ENCODE results near the gene DNAJB9. TPM values are rescaled to one million over a fixed set of nuclear protein-coding genes. Genes with fewer than 3 reads are reported as not detected.

DNAJB9 gene
- total RNA-seq, 1 donor from 2014 or later, result 29.0 TPM

DNA sequence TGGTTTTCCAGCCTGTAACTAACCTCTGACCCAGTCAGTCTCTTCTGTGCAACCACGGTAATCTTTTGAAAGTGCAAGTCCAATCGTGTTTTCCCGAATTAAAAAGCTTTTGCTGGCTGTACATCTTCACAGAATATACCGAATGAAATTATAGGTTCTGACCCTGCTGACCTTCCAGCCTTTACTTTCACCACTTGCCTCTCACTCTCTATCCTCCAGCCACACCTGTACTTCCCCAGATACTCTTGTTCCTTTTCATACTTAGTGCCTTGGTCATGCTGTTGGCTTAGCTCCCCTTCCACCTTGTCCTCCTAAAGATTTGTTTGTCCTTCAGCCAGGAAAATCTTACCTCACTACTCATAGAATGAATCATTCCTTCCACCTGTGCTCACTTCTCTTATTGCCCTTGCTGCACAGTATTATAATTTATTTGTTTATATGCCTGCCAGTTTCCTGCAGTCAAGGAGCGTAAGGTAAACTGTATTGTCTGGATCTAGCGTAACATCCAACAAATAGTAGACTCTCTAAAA lies 41.4 kb upstream of the DNAJB9 start:
- H3K27ac Mint-ChIP-seq (ENCODE audit: unreplicated experiment), result no peak overlapping the region
- no peaks in the 10 kb centered on the region for H3K9me3 Mint-ChIP-seq (ENCODE audit: low read depth)
- peaks cover 18% of the 10 kb centered on the region for H3K4me1 Mint-ChIP-seq (ENCODE audit: low read depth)
- TF ChIP-seq CTCF (IDR thresholded peaks at IDR 0.05), result no peak
- no peaks in the 10 kb centered on the region for H3K27me3 Mint-ChIP-seq (ENCODE audit: low read depth)
- no peak for DNase-seq (ENCODE audit: low spot score)
- no peaks in the 10 kb centered on the region for H3K36me3 Mint-ChIP-seq (ENCODE audit: low read depth)
- H3K4me3 Mint-ChIP-seq (ENCODE audit: unreplicated experiment), result no peak overlapping the region

GRCh38 chr7:108529341-108529740 lies 40.3 kb upstream of the DNAJB9 start:
- Mint-ChIP-seq H3K9me3 (ENCODE audit: low read depth) (no peaks in the 10 kb centered on the region), H3K27me3 (ENCODE audit: low read depth) (no peaks in the 10 kb centered on the region), H3K4me1 (ENCODE audit: low read depth) (peaks cover 7% of the 10 kb centered on the region), H3K4me3 (ENCODE audit: unreplicated experiment) (no peak overlapping the region), H3K36me3 (ENCODE audit: low read depth) (no peaks in the 10 kb centered on the region), H3K27ac (ENCODE audit: unreplicated experiment) (no peak overlapping the region)
- no peak for TF ChIP-seq CTCF (IDR thresholded peaks at IDR 0.05)
- no peak for DNase-seq (ENCODE audit: low spot score)

GRCh38 chr7:108533712-108534111 lies 36.0 kb upstream of the DNAJB9 start:
- Mint-ChIP-seq H3K4me1 (ENCODE audit: low read depth) (no peaks in the 10 kb centered on the region), H3K27me3 (ENCODE audit: low read depth) (no peaks in the 10 kb centered on the region), H3K4me3 (ENCODE audit: unreplicated experiment) (no peak overlapping the region), H3K9me3 (ENCODE audit: low read depth) (no peaks in the 10 kb centered on the region), H3K27ac (ENCODE audit: unreplicated experiment) (no peak overlapping the region), H3K36me3 (ENCODE audit: low read depth) (no peaks in the 10 kb centered on the region)
- TF ChIP-seq CTCF (IDR thresholded peaks at IDR 0.05), result no peak
- DNase-seq (ENCODE audit: low spot score), result no peak

DNA sequence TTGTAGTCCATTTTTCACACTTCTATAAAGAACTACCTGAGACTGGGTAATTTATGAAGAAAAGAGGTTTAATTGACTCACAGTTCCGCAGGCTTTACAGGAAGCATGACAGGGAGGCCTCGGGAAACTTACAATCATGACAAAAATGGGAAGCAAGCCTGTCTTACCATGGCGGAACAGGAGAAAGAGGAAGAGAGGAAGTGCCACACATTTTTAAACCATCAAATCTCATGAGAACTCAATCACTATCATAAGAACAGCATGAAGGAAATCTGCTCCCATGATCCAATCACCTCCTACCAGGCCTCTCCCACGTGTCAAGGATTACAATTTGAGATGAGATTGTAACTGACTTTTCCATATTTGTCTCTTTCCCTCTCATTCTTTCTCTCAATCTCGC lies 34.4 kb upstream of the DNAJB9 start:
- H3K9me3 Mint-ChIP-seq (ENCODE audit: low read depth), result no peaks in the 10 kb centered on the region
- no peak overlapping the region for H3K4me3 Mint-ChIP-seq (ENCODE audit: unreplicated experiment)
- no peak for TF ChIP-seq CTCF (IDR thresholded peaks at IDR 0.05)
- H3K27ac Mint-ChIP-seq (ENCODE audit: unreplicated experiment), result no peak overlapping the region
- H3K27me3 Mint-ChIP-seq (ENCODE audit: low read depth), result no peaks in the 10 kb centered on the region
- no peak for DNase-seq (ENCODE audit: low spot score)
- no peaks in the 10 kb centered on the region for H3K4me1 Mint-ChIP-seq (ENCODE audit: low read depth)
- no peaks in the 10 kb centered on the region for H3K36me3 Mint-ChIP-seq (ENCODE audit: low read depth)

- Mint-ChIP-seq H3K27me3 (ENCODE audit: low read depth) (no peaks in the 10 kb centered on the region), H3K36me3 (ENCODE audit: low read depth) (no peaks in the 10 kb centered on the region), H3K27ac (ENCODE audit: unreplicated experiment) (no peak overlapping the region), H3K4me3 (ENCODE audit: unreplicated experiment) (no peak overlapping the region), H3K9me3 (ENCODE audit: low read depth) (no peaks in the 10 kb centered on the region), H3K4me1 (ENCODE audit: low read depth) (no peaks in the 10 kb centered on the region)
- no peak for DNase-seq (ENCODE audit: low spot score)
- no peak for TF ChIP-seq CTCF (IDR thresholded peaks at IDR 0.05)
These were observed 33.9 kb upstream of the DNAJB9 start for GRCh38 chr7:108535744-108536143.

Data from chondrocyte (in vitro differentiated cells).